HG02678 (cell line): ENCODE data around the gene GPR137.

Experiments used
- ATAC-seq: cut with Tn5 transposase; IDR thresholded peaks from one replicate; pipeline ENCODE4 v1.9.1; 2021; ENCODE audit warnings: mild to moderate bottlenecking, moderate library complexity; ENCODE audit not compliant: unreplicated experiment

GPR137 gene, protein sequence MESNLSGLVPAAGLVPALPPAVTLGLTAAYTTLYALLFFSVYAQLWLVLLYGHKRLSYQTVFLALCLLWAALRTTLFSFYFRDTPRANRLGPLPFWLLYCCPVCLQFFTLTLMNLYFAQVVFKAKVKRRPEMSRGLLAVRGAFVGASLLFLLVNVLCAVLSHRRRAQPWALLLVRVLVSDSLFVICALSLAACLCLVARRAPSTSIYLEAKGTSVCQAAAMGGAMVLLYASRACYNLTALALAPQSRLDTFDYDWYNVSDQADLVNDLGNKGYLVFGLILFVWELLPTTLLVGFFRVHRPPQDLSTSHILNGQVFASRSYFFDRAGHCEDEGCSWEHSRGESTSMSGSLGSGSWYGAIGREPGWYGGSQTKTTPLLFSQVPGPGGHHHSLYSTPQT

DNA sequence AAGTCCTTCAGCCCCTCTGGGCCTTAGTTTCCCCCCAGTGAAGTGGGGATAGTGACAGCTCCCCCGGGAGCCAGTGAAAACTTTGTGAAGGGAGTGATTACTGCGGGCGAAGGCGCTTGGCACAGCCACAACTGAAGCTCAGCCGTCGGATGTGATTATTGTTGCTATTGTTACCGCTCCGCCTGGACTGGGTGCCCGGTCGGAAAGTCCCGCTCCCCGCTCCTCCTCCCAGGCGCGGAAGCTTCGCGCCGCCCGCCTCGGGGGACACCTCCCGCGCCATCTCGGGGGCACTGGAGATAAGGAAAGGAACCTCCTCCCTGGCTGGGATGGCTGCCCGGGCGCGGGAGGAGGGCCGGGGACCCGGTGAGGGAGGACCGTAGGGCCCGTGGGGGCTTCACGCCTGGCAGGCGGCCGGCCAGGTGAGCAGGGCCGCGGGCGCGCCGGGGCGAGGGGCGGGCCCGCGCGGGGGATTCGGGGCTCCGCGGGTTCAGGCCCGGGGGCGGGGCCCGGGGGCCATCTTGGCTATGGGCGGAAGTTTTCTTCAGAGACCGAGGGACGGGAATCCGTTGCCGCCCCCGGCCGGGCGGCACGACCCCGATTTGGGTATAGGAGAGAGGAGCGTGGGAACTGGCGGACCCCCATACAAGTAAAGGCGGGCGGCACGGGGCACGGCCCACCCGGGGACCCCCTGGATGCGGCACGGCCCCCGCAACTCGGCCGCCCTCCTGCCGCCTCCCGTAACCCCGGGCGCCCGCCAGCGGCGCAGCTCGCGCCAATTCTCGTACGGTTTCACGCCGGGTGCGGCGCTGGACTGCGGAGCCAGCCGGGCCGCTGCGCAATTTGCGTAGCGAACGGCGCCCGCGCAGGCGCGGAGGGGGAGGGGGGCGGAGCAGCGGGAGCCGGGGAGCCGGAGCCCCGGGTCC lies at the start of gene GPR137:
TSS of gene GPR137 (plus strand) at position 887 of the 923 bp plus-strand sequence. CDS start 677 bp downstream, outside the sequence.
- ATAC-seq, result peak; percentile 64

DNA sequence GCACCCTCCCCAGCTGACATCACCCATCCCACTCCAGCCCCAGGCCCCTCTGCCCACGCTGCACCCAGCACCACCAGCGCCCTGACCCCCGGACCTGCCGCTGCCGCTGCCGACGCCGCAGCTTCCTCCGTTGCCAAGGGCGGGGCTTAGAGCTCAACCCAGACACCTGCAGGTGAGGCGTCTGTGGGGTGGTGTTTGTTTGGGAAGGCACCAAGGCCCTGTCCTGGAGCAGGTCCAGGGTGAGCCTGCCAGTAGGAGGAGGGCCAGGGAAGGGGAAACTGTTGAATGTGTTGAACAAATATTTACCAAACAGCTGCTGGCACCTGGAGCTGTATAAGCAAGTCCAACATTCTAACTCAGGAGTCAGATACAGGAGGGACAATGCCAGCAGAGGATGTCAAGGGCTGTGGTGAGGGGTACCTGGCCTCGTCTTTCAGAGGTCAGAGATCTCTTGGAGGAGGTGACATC lies 48.1 kb upstream of the GPR137 start:
- no peak for ATAC-seq

DNA sequence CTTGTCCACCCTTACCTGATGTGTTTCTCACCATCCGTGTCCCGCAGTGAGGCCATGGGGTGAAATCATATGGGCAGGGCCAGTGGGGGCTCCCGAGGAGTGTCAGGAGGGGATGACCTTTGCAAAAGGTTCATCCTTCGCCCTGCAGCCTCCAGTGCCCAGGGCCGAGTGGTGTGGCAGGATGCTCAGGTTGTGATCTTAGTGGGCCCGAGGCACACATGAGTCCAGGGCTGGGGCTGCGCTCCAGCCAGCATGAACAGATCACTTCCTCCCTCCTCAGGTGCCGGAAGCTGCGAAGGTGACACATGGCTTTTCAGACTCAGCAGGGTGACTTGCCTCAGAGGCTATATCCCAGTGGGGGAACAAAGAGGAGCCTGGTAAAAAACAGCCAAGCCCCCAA lies 47.6 kb upstream of the GPR137 start:
- no peak for ATAC-seq

DNA sequence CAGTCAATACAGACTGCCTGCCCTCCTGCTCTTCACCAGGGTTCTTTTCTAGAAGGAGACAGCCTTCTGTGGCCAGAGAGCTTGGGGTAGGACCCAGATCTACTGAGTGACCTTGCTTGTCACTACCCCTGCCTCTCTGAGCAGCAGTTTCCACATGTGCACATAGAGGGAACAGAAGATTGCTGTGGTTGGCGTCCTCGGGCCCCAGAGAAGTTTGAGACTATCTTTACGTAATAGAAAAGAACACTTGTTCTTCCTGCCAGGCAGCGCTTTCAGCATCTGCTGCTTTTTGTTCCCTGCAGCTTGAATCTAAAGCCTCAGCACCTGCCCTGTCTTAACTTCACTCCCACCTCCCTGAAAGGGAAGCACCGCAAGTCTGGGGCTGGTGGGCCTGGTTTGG lies 46.6 kb upstream of the GPR137 start:
- no peak for ATAC-seq

DNA sequence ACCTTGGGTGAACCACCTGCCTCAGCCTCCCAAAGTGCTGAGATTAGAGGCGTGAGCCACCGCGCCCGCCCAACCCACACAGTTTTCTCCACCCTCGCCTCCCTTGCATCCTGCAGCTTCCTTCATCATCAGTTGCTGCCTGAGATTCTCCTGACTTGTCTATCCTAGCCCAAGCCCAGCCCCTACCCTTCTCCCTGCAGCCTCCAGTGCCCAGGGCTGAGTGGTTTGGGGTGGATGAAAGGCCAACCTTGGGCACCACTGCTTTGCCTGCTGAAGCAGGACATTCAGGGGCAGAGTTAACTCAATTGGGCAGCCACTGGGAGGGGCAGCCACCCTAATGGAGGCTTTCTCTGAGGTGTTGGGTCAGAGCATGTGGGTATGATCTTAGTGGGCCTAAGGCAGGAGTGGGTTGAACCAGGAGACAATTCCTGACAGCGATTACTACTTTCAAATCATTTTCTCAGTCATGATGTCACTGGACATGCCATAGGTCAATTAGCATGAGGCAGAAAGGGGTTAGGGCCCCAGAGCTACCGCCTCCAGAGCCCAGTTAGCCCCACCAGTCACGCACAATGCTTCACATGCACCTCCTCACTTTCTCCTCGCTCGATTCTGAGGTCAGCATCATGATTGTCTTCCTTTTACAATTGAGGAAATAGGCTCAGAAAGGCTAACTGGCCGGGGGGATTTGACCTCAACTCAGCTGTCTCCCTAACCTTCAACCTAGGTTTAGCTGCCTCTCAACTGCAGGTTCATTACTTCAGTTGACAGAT lies 45.8 kb upstream of the GPR137 start:
- ATAC-seq, result no peak

DNA sequence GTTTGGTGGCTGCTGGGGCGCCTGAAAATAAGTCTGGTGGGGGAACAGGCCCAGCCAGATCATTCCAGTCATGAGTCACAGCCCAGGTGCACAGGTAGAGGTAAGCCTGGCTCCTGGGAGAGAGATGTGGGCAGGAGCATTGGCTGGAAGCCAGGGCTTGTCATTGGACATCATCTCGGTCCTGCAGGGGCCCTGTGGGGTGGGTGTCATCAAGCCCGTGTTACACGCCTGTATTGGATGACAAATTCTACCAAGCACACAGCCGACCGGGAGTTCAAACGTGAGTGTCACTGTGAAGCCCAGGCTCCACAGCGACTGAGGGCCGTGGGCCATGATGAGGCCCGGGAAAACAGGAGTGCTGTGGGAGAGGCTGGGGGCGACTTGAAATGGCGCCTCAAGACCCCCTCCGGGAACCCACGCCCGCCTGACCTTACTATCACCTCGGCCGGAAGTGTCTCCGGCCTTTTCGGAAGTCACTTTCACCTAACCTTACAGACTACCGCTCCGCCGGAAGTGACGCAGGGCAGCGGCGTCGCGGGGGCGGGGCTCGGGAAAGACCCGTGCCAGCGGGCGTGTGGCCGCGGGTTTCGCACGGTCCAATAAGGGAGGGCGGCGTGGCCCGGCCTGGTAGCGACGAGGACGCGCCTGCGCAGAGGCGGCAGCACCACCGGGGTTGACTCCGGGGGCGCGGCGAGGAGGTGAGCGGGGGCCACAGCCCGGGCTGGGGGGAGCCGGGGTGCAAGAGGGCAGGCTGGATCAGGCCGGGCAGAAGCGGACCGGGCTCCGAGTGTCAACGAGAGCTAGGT lies 45.0 kb upstream of the GPR137 start, which contains the start of gene FKBP2:
TSS of gene FKBP2 (plus strand) at position 661 of the 806 bp plus-strand sequence. CDS start 1,293 bp downstream, outside the sequence.
- peak; percentile 52 for ATAC-seq

DNA sequence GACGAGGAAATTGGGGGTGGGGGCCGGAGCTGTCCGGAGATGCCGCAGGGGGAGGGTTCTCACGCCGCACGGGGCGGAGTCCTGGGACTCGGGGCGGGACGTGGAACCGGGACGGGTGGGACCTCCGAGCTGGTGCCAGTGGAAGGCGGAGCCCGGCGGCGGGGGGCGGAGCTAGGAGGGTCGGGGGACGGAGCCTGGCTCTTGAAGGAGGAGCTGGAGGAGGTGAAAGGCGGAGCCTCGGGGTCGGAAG lies 44.5 kb upstream of the GPR137 start:
- peak; percentile 67 for ATAC-seq

DNA sequence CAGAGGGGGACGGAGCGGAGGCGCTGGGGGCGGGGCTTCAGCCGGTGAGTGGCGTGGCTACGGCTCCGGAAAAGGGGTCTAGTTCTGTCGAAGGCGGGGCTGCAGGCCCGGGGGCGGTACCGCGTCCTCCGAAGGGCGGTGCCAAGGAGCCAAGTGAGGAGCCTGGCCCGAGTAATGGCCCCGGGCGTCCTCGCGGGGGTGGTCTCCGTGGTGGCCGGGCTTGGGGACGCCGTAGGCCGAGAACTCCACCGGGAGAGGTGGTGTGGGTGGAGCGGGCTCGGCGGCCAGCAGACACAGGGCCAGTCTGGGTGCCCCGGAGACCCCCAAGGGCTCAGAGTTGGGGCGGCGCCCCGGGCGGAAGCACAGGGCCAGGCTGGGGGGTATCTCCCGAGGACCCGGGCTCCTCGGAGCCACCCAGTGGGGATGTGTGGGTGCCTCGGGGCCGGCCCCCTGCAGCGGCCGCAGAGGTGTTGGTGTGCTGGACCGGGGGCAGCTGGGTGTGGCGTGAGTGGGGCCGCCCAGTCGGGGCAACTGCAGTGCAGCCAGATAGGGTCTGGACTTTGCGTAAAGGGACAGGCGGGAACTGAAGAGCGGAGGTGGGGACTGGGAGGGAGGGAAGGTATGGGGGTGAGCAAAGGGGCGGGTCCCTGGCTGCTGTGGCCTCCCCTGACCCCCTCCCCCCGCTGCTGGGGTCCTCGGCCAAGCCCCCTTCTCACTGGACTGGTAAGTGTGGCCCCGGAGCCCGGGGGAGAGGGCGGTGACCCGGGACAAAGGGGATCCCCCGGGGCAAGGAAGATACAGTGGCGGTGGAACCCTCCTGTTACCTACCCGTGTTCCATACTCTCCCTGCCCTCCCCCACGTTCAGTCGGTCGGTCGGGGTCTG lies 43.9 kb upstream of the GPR137 start:
- peak; percentile 65 for ATAC-seq

DNA sequence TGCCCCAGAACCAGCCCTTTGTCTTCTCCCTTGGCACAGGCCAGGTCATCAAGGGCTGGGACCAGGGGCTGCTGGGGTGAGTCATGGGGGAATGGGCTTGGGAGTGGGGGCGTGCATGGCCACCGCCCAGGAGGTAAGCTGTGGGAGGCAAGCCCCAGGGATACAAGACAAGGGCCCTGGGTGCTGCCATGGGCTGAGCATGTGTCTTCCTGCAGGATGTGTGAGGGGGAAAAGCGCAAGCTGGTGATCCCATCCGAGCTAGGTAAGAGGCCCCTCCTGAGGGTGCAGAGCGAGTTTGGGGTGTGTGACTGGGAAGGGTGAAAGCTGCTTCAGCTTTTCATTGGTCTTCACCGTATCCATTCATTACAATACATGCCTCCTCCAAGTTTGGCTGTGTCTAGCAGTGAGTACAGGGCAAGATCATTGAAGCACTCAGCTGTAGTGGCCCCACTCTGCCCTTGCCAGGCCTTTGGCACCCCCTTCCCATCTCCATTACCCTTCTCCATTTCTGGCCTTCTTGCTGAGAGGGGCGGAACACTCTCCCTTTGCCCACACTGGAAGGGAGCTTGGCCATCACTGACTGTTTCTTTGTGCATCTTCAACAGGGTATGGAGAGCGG lies 42.3 kb upstream of the GPR137 start:
- no peak for ATAC-seq

DNA sequence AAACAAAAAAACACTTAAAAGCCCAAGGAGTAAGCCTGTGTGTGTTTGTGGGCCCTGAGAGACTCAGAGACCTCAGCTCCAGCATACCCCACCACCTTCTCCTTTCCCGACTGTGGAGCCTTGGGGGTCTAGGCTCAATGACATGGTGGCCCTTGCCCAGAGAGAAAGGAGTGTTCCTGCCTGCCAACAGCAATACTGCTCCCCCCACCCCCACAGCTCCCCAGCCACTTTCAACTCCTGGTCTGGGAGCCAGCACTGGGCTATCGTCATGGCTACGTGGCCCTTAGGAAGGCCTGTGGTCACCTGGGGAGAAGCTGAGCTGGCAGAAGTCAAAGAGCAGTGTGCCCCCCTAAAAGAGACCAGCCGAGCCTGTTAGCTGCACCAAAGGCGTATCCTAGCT lies 41.5 kb upstream of the GPR137 start:
- ATAC-seq, result no peak

DNA sequence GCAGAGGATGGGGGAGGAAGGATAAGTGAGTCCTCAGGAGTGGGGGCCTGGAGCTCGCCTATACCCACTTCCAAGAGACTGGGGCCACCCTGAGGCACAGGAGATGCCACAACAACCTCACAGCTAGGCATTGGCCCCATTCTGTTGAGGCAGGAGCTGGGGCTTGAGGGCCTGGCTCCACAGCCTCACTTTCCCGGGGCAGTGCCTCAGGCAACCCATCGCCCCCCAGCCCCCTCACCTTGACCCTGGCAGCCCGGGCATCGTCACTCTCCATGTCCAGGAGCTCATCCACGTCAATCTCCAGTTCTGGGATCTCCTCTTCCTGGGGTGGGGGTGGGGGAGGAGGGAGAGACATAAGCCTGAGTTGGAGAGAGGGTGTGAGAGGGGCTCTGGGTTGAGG lies 40.7 kb upstream of the GPR137 start:
- ATAC-seq, result no peak

DNA sequence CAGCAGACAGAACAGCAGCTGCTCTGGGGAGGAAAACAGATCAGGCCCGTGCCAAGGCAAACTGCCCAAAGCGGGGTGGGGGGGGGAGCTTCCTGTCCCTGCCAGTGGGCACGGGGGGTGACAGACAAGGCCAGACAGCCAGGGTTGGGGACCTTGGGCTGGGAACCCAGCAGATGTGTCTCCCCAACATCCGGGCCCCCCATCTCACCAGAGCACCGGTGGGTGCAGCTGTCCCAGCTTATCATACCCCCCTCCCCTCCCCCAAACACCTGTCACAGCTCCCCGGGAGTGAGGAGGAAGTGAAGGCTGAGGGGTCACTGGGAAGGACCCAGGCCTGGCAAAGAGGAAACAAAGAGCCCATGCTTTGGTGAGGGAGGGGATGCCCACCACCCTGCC lies 40.2 kb upstream of the GPR137 start:
- no peak for ATAC-seq

DNA sequence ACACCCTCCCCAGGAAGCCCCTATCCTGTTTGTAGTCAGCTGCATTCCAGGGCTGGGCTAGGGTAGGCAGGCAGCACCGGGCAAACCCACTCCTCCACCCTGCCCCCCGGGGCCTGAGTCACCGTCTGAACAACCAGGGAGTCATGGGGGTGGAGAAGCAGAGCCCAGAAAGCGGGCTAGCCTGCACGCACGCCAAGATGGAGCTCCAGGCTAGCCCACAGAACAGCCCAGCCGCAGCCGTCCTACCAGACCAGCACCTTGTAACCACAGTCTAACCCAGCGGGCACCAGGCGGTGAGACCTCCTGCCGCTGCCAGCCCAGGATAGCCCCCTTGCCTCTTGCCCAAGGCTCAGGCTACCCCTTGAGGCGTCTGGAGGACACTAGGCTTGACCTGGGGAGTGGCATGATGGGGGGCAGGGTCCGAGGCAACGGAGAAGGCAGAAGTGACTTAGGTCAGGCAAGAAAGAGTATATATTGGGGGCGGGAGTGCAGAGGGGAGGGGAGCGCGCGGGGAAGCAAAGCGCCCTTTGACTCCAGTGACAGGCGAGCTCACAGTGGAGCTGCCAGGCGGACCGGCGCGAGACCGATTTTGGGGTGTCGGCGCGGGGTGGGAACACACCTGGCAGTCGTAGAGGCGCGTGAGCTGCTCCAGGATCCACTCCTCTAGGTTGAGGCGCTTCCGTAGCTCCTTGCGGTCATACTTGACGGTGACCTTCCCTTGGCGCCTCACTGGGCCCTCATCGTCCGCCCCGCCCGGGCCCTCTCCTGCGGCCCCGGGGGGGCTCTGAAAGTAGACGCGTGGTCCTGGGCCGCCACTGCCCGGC lies 39.6 kb upstream of the GPR137 start:
- ATAC-seq, result no peak

DNA sequence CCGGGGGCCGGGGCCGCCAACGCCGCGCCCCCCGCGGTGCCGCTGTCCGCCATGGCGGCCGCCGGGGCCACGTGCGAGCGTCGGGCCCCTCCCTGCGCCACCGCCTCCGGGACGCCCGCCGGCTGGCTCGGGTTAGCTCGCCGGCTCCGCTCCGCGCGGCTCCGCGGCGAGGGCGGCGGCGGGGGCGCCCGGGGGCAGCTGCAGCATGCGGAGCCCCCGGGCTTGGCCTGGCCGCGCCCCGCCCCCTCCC lies 39.1 kb upstream of the GPR137 start:
- peak; percentile 17 for ATAC-seq

DNA sequence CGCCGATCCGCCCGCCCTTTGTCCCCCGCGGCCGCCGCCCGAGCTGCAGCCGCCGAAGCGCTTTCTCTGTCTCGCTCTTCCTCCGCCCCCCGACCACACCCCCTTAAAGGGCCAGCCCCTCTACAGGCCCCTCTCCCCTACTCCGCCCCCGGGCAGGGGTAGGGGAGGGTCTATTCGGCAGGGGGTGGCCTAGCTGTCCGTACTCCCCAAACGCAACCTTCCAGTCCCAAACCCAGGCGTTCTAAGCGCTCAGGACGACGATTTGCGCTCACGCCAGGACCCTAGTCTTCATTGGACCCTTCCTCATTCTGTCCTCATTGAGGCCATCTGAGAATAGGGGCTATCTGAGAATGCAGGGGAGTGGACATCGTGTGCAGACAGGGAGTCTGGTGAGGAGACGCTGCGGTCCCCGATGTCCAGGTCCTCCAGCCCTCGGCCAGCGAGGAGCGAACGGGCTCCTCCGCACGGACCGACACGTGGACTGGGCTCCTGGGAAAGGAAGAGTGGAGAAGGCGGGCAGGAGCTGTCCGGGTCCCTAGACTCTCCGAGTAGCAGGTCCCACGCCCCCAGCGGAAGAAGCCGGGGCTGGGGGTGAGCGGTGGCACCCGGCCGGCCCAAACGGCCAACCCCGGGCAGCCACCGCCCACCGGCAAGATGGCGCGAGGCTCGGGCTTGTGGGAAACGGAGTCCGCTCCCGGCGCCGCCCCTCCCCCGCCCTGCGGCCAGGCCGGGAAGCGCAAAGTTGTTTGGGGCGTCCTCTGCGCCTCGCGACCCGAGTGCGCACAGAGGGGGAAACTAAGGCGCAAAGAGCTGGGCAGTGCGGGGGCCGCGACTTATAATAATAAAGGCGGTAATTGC lies 38.5 kb upstream of the GPR137 start, which contains the start of gene PPP1R14B:
TSS of gene PPP1R14B (minus strand) at position 73 of the 858 bp plus-strand sequence. CDS start 270 bp downstream, outside the sequence.
- peak; percentile 47 for ATAC-seq

DNA sequence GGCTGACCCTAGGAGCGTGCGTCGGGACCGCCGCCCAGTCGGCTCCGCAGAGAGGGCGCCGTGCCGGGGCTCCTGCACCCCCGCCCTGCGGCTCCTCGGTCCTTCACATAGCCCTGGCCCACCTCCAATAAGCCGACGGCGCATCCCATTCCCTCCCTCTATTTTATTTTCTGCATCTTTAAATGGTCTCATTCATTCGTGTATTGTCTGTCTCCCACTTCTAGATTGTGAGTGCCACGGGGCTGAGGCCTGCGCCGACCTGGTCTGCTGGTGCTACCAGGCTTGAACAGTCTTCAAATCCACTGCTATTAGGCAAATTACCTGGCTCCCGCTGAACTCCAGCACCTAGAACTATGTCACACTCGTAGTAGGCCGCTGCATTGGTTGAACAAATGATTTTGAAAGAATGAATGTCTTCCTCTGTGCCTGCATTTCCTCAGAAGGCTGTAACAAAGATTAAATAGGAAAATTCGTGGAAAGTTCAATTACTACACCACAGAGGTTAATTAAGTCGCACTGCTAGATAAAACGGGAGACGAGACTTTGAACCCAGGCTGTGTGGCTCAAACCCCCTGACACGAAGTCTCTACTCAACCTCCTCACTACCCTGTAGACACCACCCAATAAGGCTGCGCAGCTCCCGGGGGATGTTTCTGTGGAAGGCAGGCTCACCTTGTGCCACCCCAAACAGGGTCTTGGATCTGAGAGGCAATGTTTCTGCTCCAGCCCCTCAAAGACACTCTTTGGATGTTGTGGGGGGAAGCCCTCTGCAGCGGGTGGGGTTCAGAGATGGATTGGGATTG lies 37.7 kb upstream of the GPR137 start:
- ATAC-seq, result no peak
